OCI-LY3 (cell line): ENCODE data around the gene DISP3.
"Not testable (repeated sequence)": the region's sequence is repeated elsewhere in the genome, so short reads cannot be mapped to it uniquely, and the experiment has no call there.

Experiments
- H2AFZ ChIP-seq: fragments of 200-600, 300-600 bp; shearing (Covaris generic); 2 replicates; pipeline ENCODE4 v1.6.0; 2014; ENCODE audit warnings: antibody characterized with exemption, low read depth, low read length
- H3K27ac ChIP-seq: fragments of 200-600, 300-600 bp; sonication (generic); 2 replicates; pipeline ENCODE4 v1.5.1; 2014; ENCODE audit warnings: mild to moderate bottlenecking, low read length, moderate library complexity, mixed read lengths
- H3K27me3 ChIP-seq: fragments of 200-600, 300-600 bp; sonication (generic); 2 replicates; pipeline ENCODE4 v1.6.1; 2014; ENCODE audit warnings: low read depth, low read length, mixed read lengths
- H3K36me3 ChIP-seq: fragments of 200-600, 300-600 bp; sonication (generic); replicated peaks from 2 replicates; pipeline ENCODE3; 2014; ENCODE audit warnings: low read depth, low read length, mixed read lengths
- H3K4me1 ChIP-seq: fragments of 300-600, 200-600 bp; sonication (generic); 2 replicates; pipeline ENCODE4 v1.6.1; 2014; ENCODE audit warnings: low read length, mixed read lengths
- H3K4me2 ChIP-seq: fragments of 200-600, 300-600 bp; sonication (generic); 2 replicates; pipeline ENCODE4 v1.6.1; 2014; ENCODE audit warnings: low read length, mixed read lengths
- H3K4me3 ChIP-seq: fragments of 300-600, 200-600 bp; sonication (generic); 2 replicates; pipeline ENCODE4 v1.5.1; 2014; ENCODE audit warnings: antibody characterized with exemption, mild to moderate bottlenecking, low read length, moderate library complexity
- H3K79me2 ChIP-seq: fragments of 300-600, 200-600 bp; shearing (Covaris generic); 2 replicates; pipeline ENCODE4 v1.6.1; 2014; ENCODE audit warnings: mild to moderate bottlenecking, low read length, mixed read lengths
- H3K9ac ChIP-seq: fragments of 300-600, 200-600 bp; shearing (Covaris generic); 2 replicates; pipeline ENCODE4 v1.6.0; 2014; ENCODE audit warnings: mild to moderate bottlenecking, low read length, moderate library complexity
- H3K9me3 ChIP-seq: fragments of 200-600, 300-600 bp; shearing (Covaris generic); 2 replicates; pipeline ENCODE4 v1.6.1; 2014; ENCODE audit warnings: low read length, mixed read lengths; ENCODE audit not compliant: insufficient read depth
- H4K20me1 ChIP-seq: fragments of 200-600, 300-600 bp; sonication (generic); 2 replicates; pipeline ENCODE4 v1.6.1; 2016; ENCODE audit warnings: low read length, mixed read lengths; ENCODE audit not compliant: insufficient read depth
- EZH2phosphoT487 ChIP-seq: fragments of 200-600 bp; shearing (Covaris generic); IDR thresholded peaks from 2 replicates; pipeline ENCODE4 v1.6.1; 2018; ENCODE audit warnings: antibody characterized with exemption, mixed run types, low read depth
- TF ChIP-seq, protein P1 (sequence below): fragments of 200-600, 300-600 bp; sonication (generic); IDR thresholded peaks from 2 replicates; pipeline ENCODE4 v1.5.1; 2014; ENCODE audit warnings: antibody characterized with exemption, low read length, low read depth

The DISP3 gene

DNA sequence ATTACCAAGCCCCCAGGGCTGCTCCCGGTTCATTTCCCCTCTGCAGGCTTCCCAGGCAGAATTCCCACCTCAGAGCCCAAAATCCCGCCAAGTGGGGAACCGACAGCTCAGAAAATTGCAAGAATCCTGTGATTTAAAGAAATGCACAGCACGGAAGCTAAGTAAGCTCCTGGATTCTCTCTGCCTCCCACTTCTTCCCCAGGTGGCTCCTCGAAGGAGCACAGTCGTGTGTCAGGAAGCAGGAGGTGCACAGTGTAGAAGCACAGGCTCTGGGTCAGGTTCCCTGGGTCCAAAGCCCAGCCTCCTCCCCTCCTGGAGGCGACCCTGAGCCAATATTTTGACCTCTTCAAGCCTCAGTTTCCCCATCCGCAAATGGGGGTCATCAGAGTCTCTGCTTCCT, 100.6 kb downstream of the DISP3 start:
- no peaks in the 10 kb centered on the region for H3K79me2 ChIP-seq
- no peaks in the 10 kb centered on the region for H3K4me1 ChIP-seq
- no peak for TF ChIP-seq EZH2phosphoT487
- TF ChIP-seq, protein P1, sequence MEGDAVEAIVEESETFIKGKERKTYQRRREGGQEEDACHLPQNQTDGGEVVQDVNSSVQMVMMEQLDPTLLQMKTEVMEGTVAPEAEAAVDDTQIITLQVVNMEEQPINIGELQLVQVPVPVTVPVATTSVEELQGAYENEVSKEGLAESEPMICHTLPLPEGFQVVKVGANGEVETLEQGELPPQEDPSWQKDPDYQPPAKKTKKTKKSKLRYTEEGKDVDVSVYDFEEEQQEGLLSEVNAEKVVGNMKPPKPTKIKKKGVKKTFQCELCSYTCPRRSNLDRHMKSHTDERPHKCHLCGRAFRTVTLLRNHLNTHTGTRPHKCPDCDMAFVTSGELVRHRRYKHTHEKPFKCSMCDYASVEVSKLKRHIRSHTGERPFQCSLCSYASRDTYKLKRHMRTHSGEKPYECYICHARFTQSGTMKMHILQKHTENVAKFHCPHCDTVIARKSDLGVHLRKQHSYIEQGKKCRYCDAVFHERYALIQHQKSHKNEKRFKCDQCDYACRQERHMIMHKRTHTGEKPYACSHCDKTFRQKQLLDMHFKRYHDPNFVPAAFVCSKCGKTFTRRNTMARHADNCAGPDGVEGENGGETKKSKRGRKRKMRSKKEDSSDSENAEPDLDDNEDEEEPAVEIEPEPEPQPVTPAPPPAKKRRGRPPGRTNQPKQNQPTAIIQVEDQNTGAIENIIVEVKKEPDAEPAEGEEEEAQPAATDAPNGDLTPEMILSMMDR = no peak
- no peak overlapping the region for H2AFZ ChIP-seq
- H4K20me1 ChIP-seq = no peaks in the 10 kb centered on the region
- H3K27me3 ChIP-seq = peaks cover 5% of the 10 kb centered on the region; the same call in 1 of the 2 replicates
- no peak overlapping the region for H3K27ac ChIP-seq
- H3K4me3 ChIP-seq = no peak overlapping the region
- H3K4me2 ChIP-seq = no peak overlapping the region
- H3K9ac ChIP-seq = no peak overlapping the region
- H3K36me3 ChIP-seq = no peaks in the 10 kb centered on the region
- H3K9me3 ChIP-seq = no peaks in the 10 kb centered on the region

DNA sequence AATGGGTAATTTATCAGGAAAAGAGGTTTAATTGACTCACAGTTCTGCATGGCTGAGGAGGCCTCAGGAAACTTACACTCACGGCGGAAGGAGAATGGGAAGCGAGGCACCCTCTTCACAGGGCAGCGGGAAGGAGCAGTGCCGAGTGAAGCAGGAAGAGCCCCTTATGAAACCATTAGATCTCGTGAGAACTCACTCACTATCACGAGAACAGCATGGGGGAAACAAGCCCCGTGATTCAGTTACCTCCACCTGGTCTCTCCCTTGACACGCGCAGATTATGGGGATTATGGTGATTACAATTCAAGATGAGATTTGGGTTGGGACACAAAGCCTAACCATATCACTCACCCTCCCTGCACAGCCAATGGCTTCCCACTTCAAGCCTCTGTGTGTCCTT, 101.1 kb downstream of the DISP3 start:
- H3K79me2 ChIP-seq, H3K4me3 ChIP-seq, H3K9me3 ChIP-seq, H3K27ac ChIP-seq, H3K9ac ChIP-seq, H3K27me3 ChIP-seq, H4K20me1 ChIP-seq, H2AFZ ChIP-seq, H3K36me3 ChIP-seq, H3K4me2 ChIP-seq, H3K4me1 ChIP-seq: not testable (repeated sequence)

DNA sequence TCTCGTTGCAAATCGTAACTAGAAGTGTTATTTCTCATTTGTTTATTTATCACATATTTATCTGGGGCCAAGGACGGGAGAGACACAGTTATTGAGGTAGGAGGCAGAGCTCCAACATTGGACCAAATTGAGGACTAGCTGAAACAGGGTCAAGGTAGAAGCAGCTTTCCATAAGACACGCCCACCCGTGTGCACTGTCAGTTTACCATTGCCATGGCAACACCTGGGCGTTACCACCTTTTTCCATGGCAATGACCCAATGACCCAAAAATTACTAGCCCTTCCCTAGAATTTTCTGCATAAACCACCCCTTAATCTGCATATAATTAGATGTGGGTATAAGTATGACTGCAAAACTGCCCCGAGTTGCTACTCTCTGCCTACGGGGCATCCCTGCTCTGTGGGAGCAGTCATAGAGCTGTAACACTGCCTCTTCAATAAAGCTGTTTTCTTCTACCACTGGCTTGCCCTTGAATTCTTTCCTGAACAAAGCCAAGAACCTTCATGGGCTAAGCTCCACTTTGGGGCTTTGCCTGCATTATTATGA, 102.6 kb downstream of the DISP3 start:
- no peak overlapping the region for H2AFZ ChIP-seq
- no peak overlapping the region for H3K9ac ChIP-seq
- no peaks in the 10 kb centered on the region for H3K36me3 ChIP-seq
- H3K9me3 ChIP-seq = no peaks in the 10 kb centered on the region
- H3K27ac ChIP-seq = no peak overlapping the region
- no peak overlapping the region for H3K4me2 ChIP-seq
- no peak overlapping the region for H3K4me3 ChIP-seq
- H3K27me3 ChIP-seq = peaks cover 5% of the 10 kb centered on the region; the same call in 1 of the 2 replicates
- H3K79me2 ChIP-seq = no peaks in the 10 kb centered on the region
- TF ChIP-seq, protein P1 = no peak
- no peak for TF ChIP-seq EZH2phosphoT487
- no peaks in the 10 kb centered on the region for H3K4me1 ChIP-seq
- no peaks in the 10 kb centered on the region for H4K20me1 ChIP-seq

DNA sequence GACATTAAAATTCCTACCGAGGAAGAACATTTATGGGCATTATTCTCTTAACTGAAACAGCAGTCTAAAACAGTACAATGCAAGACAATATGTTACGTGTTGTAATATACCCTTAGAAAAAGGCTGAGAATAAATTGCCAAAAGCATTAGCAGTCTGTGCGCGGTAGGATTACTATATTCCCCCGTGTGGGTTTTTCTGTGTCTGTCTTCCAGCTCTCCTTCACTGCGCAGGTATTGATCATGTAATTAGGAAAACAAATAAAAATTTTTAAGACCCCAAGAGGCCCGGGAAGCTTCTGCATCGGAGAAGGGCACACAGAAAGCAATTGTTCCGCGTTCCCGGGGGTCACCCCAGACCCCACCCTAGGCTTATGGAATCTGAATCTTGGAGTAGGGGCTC, 106.4 kb downstream of the DISP3 start:
- Histone ChIP-seq H2AFZ (no peak overlapping the region), H3K9ac (no peak overlapping the region), H3K36me3 (no peaks in the 10 kb centered on the region), H3K27ac (no peak overlapping the region), H3K4me3 (no peak overlapping the region), H3K79me2 (no peaks in the 10 kb centered on the region), H3K9me3 (no peaks in the 10 kb centered on the region), H3K4me2 (no peak overlapping the region), H3K4me1 (no peaks in the 10 kb centered on the region), H4K20me1 (no peaks in the 10 kb centered on the region), H3K27me3 (peaks cover 9% of the 10 kb centered on the region; the same call in 1 of the 2 replicates)
- TF ChIP-seq, protein P1 = no peak
- no peak for TF ChIP-seq EZH2phosphoT487
